ENCODE results near the gene MRPS7. TPM values are rescaled to one million over a fixed set of nuclear protein-coding genes. Genes with fewer than 3 reads are reported as not detected.
A peak's percentile ranks its signal among the peaks of the same experiment; 100 is the strongest.

MRPS7 gene
- total and polyA plus RNA-seq, 2 of the 8 experiments (the other 6 are each of a cell fraction or from before 2014, with no cell fraction given): 63.4 to 79.4 TPM

GRCh38 chr17:75260641-75261335, 891 bp upstream of the MRPS7 start:
- Histone ChIP-seq H3K9me3 (ENCODE audit: insufficient read depth in 2 of 2, low read depth in 1 of 2, low read length in 1 of 2) (no peaks in the 10 kb centered on the region), H4K20me1 (replicated peaks in 1 of 2; ENCODE audit: control insufficient read depth in 1 of 2, insufficient read depth in 2 of 2, low read length in 2 of 2) (peaks cover 0 to 4% of the 10 kb centered on the region in 2 experiments), H3K36me3 (ENCODE audit: control insufficient read depth in 2 of 4, insufficient read depth in 4 of 4, low read length in 3 of 4) (peaks cover 6 to 21% (median 17%) of the 10 kb centered on the region in 4 experiments; a peak in 7 of 8 replicates), H4K8ac (ENCODE audit: extremely low read depth, insufficient read depth, low read length) (peak overlapping the region; percentile 99), H3K4ac (replicated peaks; ENCODE audit: insufficient read length, low read depth, low read length) (no peak overlapping the region), H2BK120ac (replicated peaks; ENCODE audit: low read depth, low read length) (no peak overlapping the region), H2BK12ac (ENCODE audit: low read depth, low read length) (no peak overlapping the region; the same call in 1 of the 2 replicates), H3K18ac (ENCODE audit: extremely low read depth, low read length) (peak overlapping the region; percentile 95; the same call in 1 of the 2 replicates), H3K4me2 (ENCODE audit: insufficient read depth in 1 of 2, low read depth in 2 of 2, low read length in 2 of 2) (peak overlapping the region; percentile 84 to 94), H3K79me1 (ENCODE audit: low read depth, low read length) (peaks cover 9% of the 10 kb centered on the region), H3K27me3 (replicated peaks in 1 of 4; ENCODE audit: control insufficient read depth in 3 of 4, extremely low read depth in 1 of 4, insufficient read depth in 3 of 4, low read length in 3 of 4) (no peaks in the 10 kb centered on the region), H2AFZ (ENCODE audit: low read length) (no peak overlapping the region), H3K14ac (ENCODE audit: insufficient read length) (no peak overlapping the region), H3K27ac (ENCODE audit: low read depth, low read length) (peak overlapping the region; percentile 99; the same call in 1 of the 2 replicates), H3K4me1 (replicated peaks in 1 of 4; ENCODE audit: control insufficient read depth in 3 of 4, insufficient read depth in 4 of 4, low read length in 3 of 4) (peaks cover 0 to 6% (median 3%) of the 10 kb centered on the region in 4 experiments; a peak in 4 of 7 replicates), H2BK20ac (ENCODE audit: low read length) (no peak overlapping the region), H2BK15ac (ENCODE audit: low read length) (no peak overlapping the region), H4K91ac (replicated peaks; ENCODE audit: insufficient read length, low read length) (no peak overlapping the region), H2BK5ac (ENCODE audit: low read depth, low read length) (peak overlapping the region; percentile 99), H3K23ac (ENCODE audit: insufficient read length) (no peak overlapping the region), H3K23me2 (ENCODE audit: low read depth, low read length) (peaks cover 12% of the 10 kb centered on the region), H2AK5ac (ENCODE audit: low read depth, low read length) (0 out of 2 replicates have a peak overlapping the region, but pooled peaks have one; percentile 24), H4K5ac (ENCODE audit: insufficient read length, low read depth, low read length) (no peak overlapping the region), H3K4me3 (ENCODE audit: extremely low read depth in 1 of 4, insufficient read depth in 2 of 4, low read depth in 3 of 4, low read length in 4 of 4) (peak overlapping the region; percentile 89 to 99 (median 94)), H3K9ac (replicated peaks in 1 of 4; ENCODE audit: extremely low read depth in 1 of 4, low read depth in 3 of 4, low read length in 3 of 4) (peak overlapping the region; percentile 91 to 99 (median 98)), H3K56ac (replicated peaks; ENCODE audit: insufficient read length, low read depth, low read length) (no peak overlapping the region), H3K79me2 (ENCODE audit: control insufficient read depth in 1 of 2, insufficient read depth in 2 of 2, low read length in 2 of 2) (peaks cover 12 to 45% of the 10 kb centered on the region in 2 experiments)
- FAIRE-seq (no peak), DNase-seq (ENCODE audit: low read depth in 1 of 2, low spot score in 2 of 2) (no peak)
- WGBS, 2 experiments (ENCODE audit: extremely low coverage in 1 of 2, insufficient coverage in 1 of 2, insufficient read length in 1 of 2, insufficient replicate concordance in 2 of 2, low coverage in 1 of 2, low lambda C conversion rate in 2 of 2, missing lambda C conversion rate in 1 of 2): 8% methylated on average over 26 of the region's 31 CpGs; no CpG with 5 or more reads in 1 of the 2 experiments
- TF ChIP-seq ATF2 (IDR thresholded peaks at IDR 0.05; ENCODE audit: low read length) (no peak), KDM5A (IDR thresholded peaks at IDR 0.05; ENCODE audit: low read length) (0 out of 2 replicates have a peak, but pooled peaks have one; percentile 45)
- POLR2A ChIA-PET (ENCODE audit: partially characterized antibody): interaction anchor here (0.6 to 4.7 kb wide), 32 partner anchors 10 to 335 kb away, joined by 3 to 62 read pairs (median 4); partner anchors contain the start of genes JPT1, MIF4GD, NUP85 and SLC25A19
- CTCF ChIA-PET (ENCODE audit: partially characterized antibody): interaction anchor here (0.6 to 21.2 kb wide), 14 partner anchors 10 to 372 kb away, joined by 3 to 369 read pairs (median 4); partner anchors contain the start of genes MIF4GD, NUP85, SLC25A19 and SMIM5
